Naive thymus-derived CD4-positive, alpha-beta T cell (primary cell): ENCODE measurements around the gene PRSS36. TPM values are rescaled to one million over a fixed set of nuclear protein-coding genes. Genes with fewer than 3 reads are reported as not detected.

Experiments
- ATAC-seq: fragments of 150-1000 bp; cut with Tn5 transposase; 2 replicates; pipeline ENCODE4 v1.10.0; 2021; ENCODE audit warnings: mild to moderate bottlenecking, moderate library complexity
- CTCF ChIA-PET: fragments of 350-600 bp; sonication (Branson Sonifier 250); formaldehyde crosslinking; loops from one replicate; lab custom pipeline; 2021; ENCODE audit warnings: antibody characterized with exemption; lab: Charles Lee
- POLR2A ChIA-PET: fragments of 350-600 bp; sonication (Branson Sonifier 250); formaldehyde crosslinking; loops from one replicate; lab custom pipeline; 2021; ENCODE audit warnings: antibody characterized with exemption, inconsistent platforms; lab: Charles Lee
- DNase-seq, 9 donors: peaks; one replicate each; pipeline versions ENCODE4 v3.0.0 to v3.0.0-alpha.2; 2020 to 2022; ENCODE audit warnings: mixed read lengths in 1 of 9
- H3K27ac ChIP-seq: one replicate; pipeline ENCODE4 v1.7.0; 2013; ENCODE audit warnings: mild to moderate bottlenecking, low read depth, low read length, moderate library complexity
- H3K27me3 ChIP-seq, 2 donors: one replicate each; pipeline ENCODE4 v1.7.0; 2013; ENCODE audit warnings: low read length in 2 of 2, mild to moderate bottlenecking in 2 of 2, moderate library complexity in 2 of 2; ENCODE audit not compliant: control insufficient read depth in 2 of 2, insufficient read depth in 2 of 2
- H3K36me3 ChIP-seq, 3 experiments: 1 replicate in 2 of 3; 2 replicates in 1 of 3; pipeline ENCODE4 v1.7.0; 2013; ENCODE audit warnings: low read length in 3 of 3, mild to moderate bottlenecking in 3 of 3, moderate library complexity in 1 of 3; ENCODE audit not compliant: insufficient read depth in 3 of 3, control insufficient read depth in 2 of 3
- H3K4me1 ChIP-seq, 2 donors: one replicate each; pipeline ENCODE4 v1.7.0; 2013; ENCODE audit warnings: low read length in 2 of 2, mild to moderate bottlenecking in 2 of 2, moderate library complexity in 1 of 2; ENCODE audit not compliant: control insufficient read depth in 2 of 2, insufficient read depth in 2 of 2
- H3K4me3 ChIP-seq: 2 replicates; pipeline ENCODE4 v1.7.0; 2013; ENCODE audit warnings: mild to moderate bottlenecking, low read length
- H3K9me3 ChIP-seq, 3 experiments: 1 replicate in 2 of 3; 2 replicates in 1 of 3; pipeline ENCODE4 v1.7.0; 2013; ENCODE audit warnings: low read length in 3 of 3; ENCODE audit not compliant: control insufficient read depth in 2 of 3
- H3K27ac Mint-ChIP-seq, 9 donors: one replicate each; pipeline ENCODE4 v1.8.0; 2020 to 2022; ENCODE audit warnings: mixed read lengths in 9 of 9, mild to moderate bottlenecking in 8 of 9, moderate library complexity in 5 of 9, inconsistent platforms in 2 of 9
- H3K27me3 Mint-ChIP-seq, 5 donors: one replicate each; pipeline ENCODE4 v1.8.0; 2021 to 2022; ENCODE audit warnings: mixed read lengths in 5 of 5, mild to moderate bottlenecking in 1 of 5
- H3K36me3 Mint-ChIP-seq, 5 donors: one replicate each; pipeline ENCODE4 v1.8.0; 2020 to 2022; ENCODE audit warnings: mixed read lengths in 5 of 5, mild to moderate bottlenecking in 3 of 5, inconsistent platforms in 1 of 5
- H3K4me1 Mint-ChIP-seq, 7 donors: one replicate each; pipeline ENCODE4 v1.8.0; 2020 to 2022; ENCODE audit warnings: mixed read lengths in 7 of 7, mild to moderate bottlenecking in 3 of 7, inconsistent platforms in 1 of 7
- H3K4me3 Mint-ChIP-seq, 10 donors: one replicate each; pipeline ENCODE4 v1.8.0; 2020 to 2022; ENCODE audit warnings: mild to moderate bottlenecking in 10 of 10, mixed read lengths in 10 of 10, moderate library complexity in 6 of 10, inconsistent platforms in 2 of 10
- H3K9me3 Mint-ChIP-seq, 11 donors: one replicate each; pipeline ENCODE4 v1.8.0; 2020 to 2022; ENCODE audit warnings: mixed read lengths in 11 of 11, mild to moderate bottlenecking in 4 of 11, inconsistent platforms in 1 of 11, moderate library complexity in 1 of 11
- intact Hi-C, 2 donors: fragments of 100-400 bp; cut with micrococcal nuclease; formaldehyde crosslinking; loops; one replicate each; pipeline ENCODE4 v1.15.1; 2023
- polyA plus RNA-seq, 2 donors: library from polyadenylated mRNA; unstranded; fragments of 300-500 nt; fragmentation: Illumina TruSeq; gene quantifications; one replicate each; pipeline ENCODE4 v1.2.3, GENCODE V29; 2021
- total RNA-seq, 6 experiments: library from RNA in 5 of 6; stranded (reverse) in 5 of 6; gene quantifications; 1 replicate in 5 of 6; 2 replicates in 1 of 6; pipeline ENCODE4 v1.2.3 and lab custom pipeline; 2021 to 2026

PRSS36 gene
- total and polyA plus RNA-seq, 7 experiments from 2014 or later: 0.13 to 2.9 (median 1.2) TPM

GRCh38 chr16:31136287-31136662 is 13.6 kb downstream of the PRSS36 start:
- H3K27me3 Mint-ChIP-seq: no peaks in the 10 kb centered on the region
- intact Hi-C loops: no loop called here
- no peak overlapping the region for H3K4me3 Mint-ChIP-seq
- peaks cover 0 to 7% (median 0%) of the 10 kb centered on the region in 7 donors for H3K4me1 Mint-ChIP-seq
- H3K4me1 ChIP-seq: no peaks in the 10 kb centered on the region
- peak overlapping the region in 2 of 9 donors; percentile 18 to 24 for H3K27ac Mint-ChIP-seq
- ChIA-PET CTCF (no interaction called here), POLR2A (interaction anchor here (1.1 to 1.2 kb wide), 2 partner anchors 15 to 18 kb away, joined by 5 read pairs; partner anchors contain the start of gene KAT8)
- H3K27me3 ChIP-seq: no peaks in the 10 kb centered on the region
- ATAC-seq: no peak
- H3K9me3 ChIP-seq: no peaks in the 10 kb centered on the region
- H3K36me3 ChIP-seq: peaks cover 0 to 25% (median 0%) of the 10 kb centered on the region in 3 experiments
- H3K36me3 Mint-ChIP-seq: peaks cover 0 to 1% (median 0%) of the 10 kb centered on the region in 5 donors
- peaks cover 0 to 2% (median 0%) of the 10 kb centered on the region in 11 donors for H3K9me3 Mint-ChIP-seq
- no peak overlapping the region for H3K4me3 ChIP-seq
- no peak overlapping the region for H3K27ac ChIP-seq
- DNase-seq: no peak

- H3K4me1 Mint-ChIP-seq: peaks cover 0 to 7% (median 0%) of the 10 kb centered on the region in 7 donors
- H3K4me3 Mint-ChIP-seq: no peak within 1 kb of the TSS
- POLR2A ChIA-PET: interaction anchor here (1.1 to 1.2 kb wide), 2 partner anchors 15 to 18 kb away, joined by 5 read pairs; partner anchors contain the start of gene KAT8
- Histone ChIP-seq H3K9me3 (no peaks in the 10 kb centered on the region), H3K4me1 (no peaks in the 10 kb centered on the region), H3K36me3 (peaks cover 0 to 30% (median 0%) of the 10 kb centered on the region in 3 experiments), H3K27ac (no peak within 1 kb of the TSS), H3K4me3 (no peak within 1 kb of the TSS), H3K27me3 (no peaks in the 10 kb centered on the region)
- CTCF ChIA-PET: no interaction called here
- DNase-seq (no peak), ATAC-seq (no peak)
- no peaks in the 10 kb centered on the region for H3K27me3 Mint-ChIP-seq
- intact Hi-C loops: no loop called here
- H3K36me3 Mint-ChIP-seq: peaks cover 0 to 1% (median under 1%) of the 10 kb centered on the region in 5 donors
- peak within 1 kb of the TSS in 3 of 9 donors; percentile 3 to 24 (median 18) for H3K27ac Mint-ChIP-seq
- peaks cover 0 to 1% (median 0%) of the 10 kb centered on the region in 11 donors for H3K9me3 Mint-ChIP-seq
Observed at GRCh38 chr16:31135535-31136286, 14.2 kb downstream of the PRSS36 start, which contains the start of gene PRSS8. PRSS8 (minus strand) TSS chr16:31135727; CDS start chr16:31135498, 229 bp downstream.

DNA sequence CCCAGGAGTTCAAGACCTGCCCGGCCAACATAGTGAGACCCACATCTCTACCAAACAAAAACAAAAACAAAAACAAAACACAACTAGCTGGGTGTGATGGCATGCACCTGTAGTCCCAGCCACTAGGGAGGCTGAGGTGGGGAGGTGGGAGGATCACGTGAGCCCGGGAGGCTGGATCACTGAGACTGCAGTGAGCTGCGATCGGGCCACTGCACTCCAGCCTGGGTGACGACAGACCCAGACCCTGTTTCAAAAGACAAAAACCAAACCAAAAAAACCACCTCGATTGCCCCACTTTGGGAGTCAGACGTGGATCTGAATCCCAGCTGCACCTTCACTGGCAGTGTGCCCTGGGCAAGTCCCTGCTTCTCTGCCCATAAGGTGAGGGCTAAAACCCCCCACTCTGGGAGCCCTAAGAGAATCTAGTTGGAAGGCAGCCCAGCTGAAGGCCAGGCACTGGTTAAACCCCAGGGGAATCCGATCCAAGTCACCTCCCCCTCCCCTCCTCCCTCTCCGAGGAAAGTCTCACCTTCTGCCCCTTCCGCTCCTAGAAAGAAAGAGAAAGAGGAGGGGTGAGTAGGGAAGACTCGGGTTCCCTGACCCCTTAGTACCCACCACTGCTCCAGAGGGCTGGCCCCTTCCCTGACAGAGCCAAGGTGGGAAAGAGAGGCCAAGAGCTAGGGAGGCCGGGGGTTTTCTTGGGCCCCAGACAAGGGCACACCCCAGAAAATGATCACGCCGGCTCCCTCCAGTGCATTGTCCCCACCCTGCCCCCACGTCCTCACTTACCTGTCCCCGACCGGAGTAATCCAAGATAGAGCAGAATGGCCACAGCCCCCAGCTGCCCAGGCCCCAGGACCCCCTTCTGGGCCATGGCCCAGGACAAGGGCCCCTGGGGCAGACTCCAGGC is 15.0 kb downstream of the PRSS36 start:
- Histone ChIP-seq H3K4me1 (no peaks in the 10 kb centered on the region), H3K27me3 (no peaks in the 10 kb centered on the region), H3K9me3 (no peaks in the 10 kb centered on the region), H3K36me3 (peaks cover 0 to 39% (median 0%) of the 10 kb centered on the region in 3 experiments), H3K27ac (no peak overlapping the region), H3K4me3 (no peak overlapping the region)
- CTCF ChIA-PET: no interaction called here
- Mint-ChIP-seq H3K9me3 (no peaks in the 10 kb centered on the region), H3K27me3 (no peaks in the 10 kb centered on the region), H3K36me3 (peaks cover 0 to 6% (median 1%) of the 10 kb centered on the region in 5 donors), H3K27ac (no peak overlapping the region), H3K4me1 (peaks cover 0 to 7% (median 0%) of the 10 kb centered on the region in 7 donors), H3K4me3 (no peak overlapping the region)
- DNase-seq (no peak), ATAC-seq (no peak)
- intact Hi-C loops: no loop called here
- POLR2A ChIA-PET: no interaction called here

DNA sequence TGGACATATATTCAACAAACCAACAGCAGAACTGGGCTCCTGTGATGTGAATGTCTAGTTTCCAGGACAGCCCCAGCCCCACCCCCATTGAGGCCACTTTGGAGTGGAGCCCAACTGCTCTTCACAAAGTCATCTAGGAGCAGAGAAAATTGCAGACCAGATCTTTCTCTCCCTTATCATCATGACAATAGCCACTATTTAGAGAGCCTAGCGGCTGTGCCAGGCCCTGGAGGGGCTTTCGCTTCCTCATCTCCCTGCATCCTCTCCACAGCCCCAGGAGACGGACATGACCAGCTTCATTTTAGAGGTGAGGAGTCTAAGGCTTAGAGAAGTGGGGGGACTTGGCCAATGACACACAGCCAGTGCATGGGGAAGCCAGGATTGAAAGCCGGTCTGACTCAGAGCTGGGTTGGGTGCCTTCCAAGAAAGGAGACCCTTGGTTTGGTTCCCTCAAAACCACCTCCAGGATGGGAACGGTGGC is 15.7 kb downstream of the PRSS36 start:
- H3K4me3 ChIP-seq: no peak overlapping the region
- H3K4me3 Mint-ChIP-seq: no peak overlapping the region

GRCh38 chr16:31133046-31133501 is 16.8 kb downstream of the PRSS36 start:
- Mint-ChIP-seq H3K4me3 (no peak overlapping the region), H3K36me3 (peaks cover 0 to 6% (median 1%) of the 10 kb centered on the region in 5 donors), H3K27me3 (no peaks in the 10 kb centered on the region), H3K9me3 (no peaks in the 10 kb centered on the region), H3K4me1 (peaks cover 0 to 10% (median 7%) of the 10 kb centered on the region in 7 donors), H3K27ac (peak overlapping the region in 4 of 9 donors; percentile 9 to 73 (median 34))
- Histone ChIP-seq H3K4me1 (no peaks in the 10 kb centered on the region), H3K27ac (no peak overlapping the region), H3K36me3 (peaks cover 0 to 57% (median 5%) of the 10 kb centered on the region in 3 experiments), H3K9me3 (no peaks in the 10 kb centered on the region), H3K4me3 (no peak overlapping the region), H3K27me3 (no peaks in the 10 kb centered on the region)
- DNase-seq: no peak
- POLR2A ChIA-PET: no interaction called here
- intact Hi-C loops: no loop called here
- ATAC-seq: no peak
- CTCF ChIA-PET: interaction anchor here (0.6 kb wide), 1 partner anchor 246 kb away, joined by 3 read pairs; no protein-coding TSS in a partner anchor

More for the DNA sequence above, 15.7 kb downstream of the PRSS36 start:
- Histone ChIP-seq H3K36me3 (peaks cover 0 to 46% (median 0%) of the 10 kb centered on the region in 3 experiments), H3K27ac (no peak overlapping the region), H3K9me3 (no peaks in the 10 kb centered on the region), H3K27me3 (no peaks in the 10 kb centered on the region), H3K4me1 (no peaks in the 10 kb centered on the region)
- DNase-seq (no peak), ATAC-seq (peak; percentile 63)
- Mint-ChIP-seq H3K36me3 (peaks cover 0 to 6% (median 1%) of the 10 kb centered on the region in 5 donors), H3K9me3 (no peaks in the 10 kb centered on the region), H3K27me3 (no peaks in the 10 kb centered on the region), H3K27ac (peak overlapping the region in 4 of 9 donors; percentile 38 to 73 (median 50)), H3K4me1 (peaks cover 0 to 7% (median under 1%) of the 10 kb centered on the region in 7 donors)
- POLR2A ChIA-PET: no interaction called here
- intact Hi-C loops: no loop called here
- CTCF ChIA-PET: no interaction called here
